Stimulated activated CD4-positive, alpha-beta T cell treated with anti-CD3 and anti-CD28 coated beads, Interleukin-2, amount 100 ng/mL, for 24 hours (primary cell): ENCODE results near the gene UNKL.

Experiments
- DNase-seq, 2 donors: peaks; one replicate each; pipeline ENCODE4 v3.0.0-alpha.2; 2020

Gene UNKL

GRCh38 chr16:1430759-1431496, 16.4 kb upstream of the UNKL start, which contains the start of gene PERCC1:
Gene PERCC1 (plus strand): TSS chr16:1431078. CDS start chr16:1432594, 1,516 bp downstream.
- DNase-seq: no peak

- no peak for DNase-seq
These were observed 15.8 kb upstream of the UNKL start for GRCh38 chr16:1430214-1430758.

DNA sequence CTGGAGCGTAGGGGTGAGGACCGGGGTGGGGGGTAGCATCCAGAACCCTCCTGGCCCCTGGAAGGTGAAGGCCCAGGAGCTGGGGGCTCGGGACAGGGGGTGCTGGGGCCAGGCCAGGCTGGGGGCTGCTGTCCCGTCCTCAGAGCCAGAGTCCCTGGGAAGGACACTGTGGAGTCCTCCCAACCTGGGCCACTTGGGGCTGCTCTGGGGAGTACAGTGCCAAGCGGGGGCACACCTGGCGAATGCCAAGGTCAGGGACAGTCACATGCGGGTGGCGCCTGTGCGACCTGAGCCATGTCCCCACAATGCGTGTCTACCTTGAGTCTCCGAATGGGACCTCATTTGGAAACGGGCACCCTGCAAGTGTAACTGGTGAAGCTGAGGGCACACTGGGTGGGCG, 15.1 kb upstream of the UNKL start:
- DNase-seq: no peak

DNA sequence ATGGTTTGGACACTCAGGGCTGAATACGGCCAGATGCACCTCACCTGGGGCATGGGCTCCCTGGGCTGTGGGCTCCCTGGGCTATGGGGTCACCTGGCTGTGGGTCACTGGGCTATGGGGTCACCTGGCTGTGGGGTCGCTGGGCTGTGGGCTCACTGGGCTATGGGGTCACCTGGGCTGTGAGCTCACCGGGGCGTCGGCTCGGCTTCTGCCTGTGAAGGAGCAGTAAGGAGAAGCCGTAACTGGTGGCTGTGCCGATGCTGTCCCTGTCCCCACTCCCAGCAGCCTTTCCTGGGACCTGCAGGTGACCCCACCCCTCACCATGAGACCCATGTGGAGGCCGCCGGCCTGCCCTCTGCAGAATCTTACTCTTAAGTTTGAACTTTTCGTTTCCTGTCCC, 14.5 kb upstream of the UNKL start:
- no peak for DNase-seq

DNA sequence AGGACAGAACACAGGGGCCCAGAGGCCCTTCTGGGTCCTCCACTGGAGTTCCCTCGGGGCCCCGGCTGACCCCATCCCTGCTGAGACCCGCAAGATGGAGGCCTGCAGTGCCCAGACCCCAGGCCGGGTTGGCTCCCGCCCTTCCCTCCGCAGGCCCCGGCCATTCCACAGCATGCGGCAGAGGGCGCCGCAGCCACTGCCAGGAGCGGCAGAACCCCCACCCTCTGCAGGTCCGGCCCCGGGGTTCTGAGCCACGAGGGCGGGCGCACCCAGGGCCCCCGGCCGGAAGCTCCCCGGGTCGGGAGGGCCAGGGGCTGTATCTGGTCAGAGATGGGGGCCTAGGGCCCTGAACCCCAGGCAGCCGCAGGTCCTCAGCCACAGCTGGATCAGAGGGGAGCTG, 14.0 kb upstream of the UNKL start:
- peak; percentile 55 to 64 for DNase-seq

DNA sequence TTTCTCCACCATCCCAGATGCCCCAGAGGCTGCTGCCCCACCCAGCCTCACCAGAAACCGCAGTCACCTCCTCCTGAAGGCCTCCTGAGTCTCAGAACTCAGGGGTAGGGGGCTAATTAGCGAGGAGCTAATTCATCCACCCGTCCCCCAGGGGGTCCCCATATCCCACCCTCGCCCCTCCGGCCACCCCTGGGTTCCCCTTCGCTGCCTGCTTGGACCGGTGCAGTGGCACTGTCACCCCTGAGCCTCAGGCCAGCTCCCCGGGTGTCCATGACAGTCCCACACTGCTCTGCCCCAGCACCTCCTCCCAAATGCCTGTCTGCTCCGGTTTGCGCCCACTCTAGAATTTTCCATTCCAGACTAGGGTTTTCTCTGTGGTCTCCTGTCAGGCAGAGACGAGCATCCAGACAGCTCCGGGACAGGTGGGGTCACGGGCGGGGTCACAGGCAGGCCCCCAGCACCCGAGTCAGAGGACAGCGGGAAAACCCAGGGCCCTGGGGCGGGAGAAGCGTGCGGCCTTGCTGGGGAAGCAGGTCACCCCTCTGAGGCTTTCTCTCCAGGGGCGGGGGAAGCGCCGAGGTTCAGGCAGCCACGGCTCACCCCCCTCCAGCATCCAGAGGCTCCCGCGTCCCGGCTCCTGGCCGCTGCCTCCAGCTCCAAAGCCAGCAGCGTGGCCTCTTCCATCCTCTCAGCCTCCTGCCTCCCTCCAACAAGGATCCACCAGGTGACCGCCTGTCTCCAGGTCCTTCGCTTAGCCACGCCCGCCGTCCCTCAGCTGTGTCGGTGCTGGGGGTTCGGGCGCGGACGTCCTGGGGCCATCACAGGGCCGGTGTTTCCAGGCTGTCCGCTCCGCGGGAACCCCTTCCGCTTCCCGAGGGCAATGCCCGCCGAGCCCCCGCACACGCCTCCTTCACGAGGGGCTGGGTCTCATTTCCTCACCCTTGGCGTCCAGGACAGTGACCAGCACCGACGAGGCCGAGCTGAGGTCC, 13.3 kb upstream of the UNKL start:
- no peak for DNase-seq

DNA sequence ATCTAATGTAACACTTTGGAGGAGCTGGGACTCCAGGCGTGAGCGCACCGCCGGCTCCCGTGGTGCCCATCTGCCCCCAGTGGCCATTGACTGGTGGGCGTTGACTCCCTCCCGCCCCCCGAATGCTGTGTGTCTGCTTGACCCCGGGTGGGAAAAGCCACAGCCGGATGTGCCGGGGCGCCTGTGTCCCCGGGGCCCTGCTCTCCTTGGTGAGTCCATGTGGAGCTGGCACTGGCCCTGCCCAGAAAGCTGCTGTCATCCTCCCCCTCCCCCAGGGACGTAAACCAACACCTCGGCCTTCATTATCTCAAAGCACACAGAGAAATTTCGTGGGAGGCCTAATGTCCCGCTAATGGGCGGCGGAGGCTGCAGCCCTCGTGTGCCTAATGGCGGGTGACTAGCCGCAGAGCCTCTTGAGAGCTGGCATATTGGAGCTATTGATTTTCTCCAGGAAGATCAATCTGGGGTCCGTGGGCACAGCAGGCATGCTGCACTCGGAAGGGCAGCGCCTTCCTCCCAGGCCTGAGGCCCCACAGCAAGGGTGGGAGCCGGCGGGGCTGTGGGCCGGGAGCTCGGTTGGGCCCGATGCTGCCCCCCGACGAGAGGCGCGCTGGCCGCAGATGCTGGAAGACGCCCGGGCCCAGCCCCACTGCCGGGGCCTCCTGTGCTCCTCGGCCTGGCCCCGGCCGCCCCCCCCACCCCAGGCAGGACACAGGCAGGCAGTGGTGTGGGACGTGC, 12.4 kb upstream of the UNKL start:
- no peak for DNase-seq

DNA sequence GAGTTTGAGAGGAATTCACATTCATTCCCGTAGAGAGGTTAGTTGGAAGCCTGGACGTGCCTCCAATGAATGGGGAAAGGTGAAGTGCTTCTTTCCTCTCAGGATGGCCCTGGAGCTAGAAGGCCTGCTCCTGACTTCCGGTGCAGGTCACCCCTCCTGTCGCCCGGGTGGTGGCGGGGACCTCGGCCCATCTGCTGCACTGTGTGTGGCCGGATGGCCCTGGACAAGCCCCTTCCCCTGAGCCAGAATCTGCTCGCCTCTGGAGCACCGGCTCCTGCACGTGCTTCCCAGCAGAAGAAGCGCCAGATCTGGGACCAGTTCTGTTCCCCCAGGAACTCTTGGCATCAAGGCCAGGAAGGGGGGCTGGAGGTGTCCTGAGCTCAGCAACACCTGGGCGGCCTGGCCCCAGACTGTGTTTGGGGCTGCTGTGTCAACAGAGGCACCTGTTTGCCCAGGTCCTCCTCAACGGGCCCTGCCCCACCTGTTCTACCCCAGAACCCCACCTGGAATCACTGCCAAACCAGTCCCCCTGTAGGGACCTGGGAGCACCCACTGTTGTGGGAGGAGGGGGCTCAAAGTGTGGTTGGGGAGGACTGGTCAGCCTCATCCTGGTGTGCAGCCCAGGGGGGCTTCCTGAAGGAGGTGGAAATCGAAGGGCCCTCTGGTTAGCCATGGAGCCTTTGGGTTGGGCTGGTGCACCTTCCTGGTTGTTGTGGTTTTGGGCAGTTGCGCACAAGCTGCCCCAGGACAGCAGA, 11.3 kb upstream of the UNKL start:
- DNase-seq: no peak

GRCh38 chr16:1424028-1424427, 9.5 kb upstream of the UNKL start:
- DNase-seq: no peak

- no peak for DNase-seq
These were observed 7.6 kb upstream of the UNKL start for GRCh38 chr16:1422076-1422475.

DNA sequence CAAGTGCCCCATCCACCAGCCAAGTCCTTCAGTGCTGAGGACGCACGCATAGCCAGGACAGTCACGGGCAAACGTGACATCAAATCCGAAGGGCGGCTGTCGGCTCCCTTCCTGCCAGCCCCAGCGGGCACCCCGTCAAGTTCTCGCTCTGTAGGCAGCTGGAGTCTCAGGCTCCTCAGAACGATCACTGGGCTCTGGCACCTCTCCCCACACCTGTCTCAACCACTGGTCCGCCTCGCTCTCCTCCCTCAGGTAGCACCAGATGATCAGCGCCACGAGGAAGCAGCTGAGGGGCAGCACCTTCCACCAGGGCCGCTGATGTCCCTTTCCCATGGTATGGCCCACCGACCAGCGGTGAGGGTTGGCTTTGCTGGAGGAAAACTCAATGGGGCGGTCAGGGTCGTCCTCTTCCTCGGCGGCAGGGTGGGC, 5.6 kb upstream of the UNKL start:
- DNase-seq: peak in 1 of 2 donors; percentile 12

DNA sequence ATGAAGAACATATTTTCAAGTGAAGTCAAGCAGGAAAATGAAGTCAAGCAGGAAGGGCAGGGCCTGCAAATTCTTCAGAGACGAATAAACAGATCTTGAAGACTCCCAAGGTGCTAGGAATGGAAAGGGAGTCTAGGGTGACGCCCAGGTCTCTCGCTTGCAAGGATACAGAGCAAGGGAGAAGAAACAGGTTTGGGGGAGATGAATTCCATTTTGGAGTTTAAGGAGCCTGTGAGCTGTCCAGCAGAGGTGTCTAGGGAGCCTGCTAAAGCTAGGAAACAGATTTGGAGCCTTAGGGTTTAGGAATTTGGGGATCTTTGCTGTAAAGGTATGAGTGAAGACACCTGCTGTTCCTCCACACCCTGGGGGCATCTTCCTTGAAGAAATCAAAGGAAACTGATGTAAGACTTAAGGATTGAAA, 2.0 kb upstream of the UNKL start:
- DNase-seq: no peak

- peak; percentile 70 for DNase-seq
These were observed 596 bp downstream of the UNKL start for GRCh38 chr16:1413684-1414531.

GRCh38 chr16:1412847-1413246, 1.7 kb downstream of the UNKL start:
- no peak for DNase-seq

GRCh38 chr16:1408171-1408837, 6.2 kb downstream of the UNKL start:
- peak; percentile 97 to 98 for DNase-seq

DNA sequence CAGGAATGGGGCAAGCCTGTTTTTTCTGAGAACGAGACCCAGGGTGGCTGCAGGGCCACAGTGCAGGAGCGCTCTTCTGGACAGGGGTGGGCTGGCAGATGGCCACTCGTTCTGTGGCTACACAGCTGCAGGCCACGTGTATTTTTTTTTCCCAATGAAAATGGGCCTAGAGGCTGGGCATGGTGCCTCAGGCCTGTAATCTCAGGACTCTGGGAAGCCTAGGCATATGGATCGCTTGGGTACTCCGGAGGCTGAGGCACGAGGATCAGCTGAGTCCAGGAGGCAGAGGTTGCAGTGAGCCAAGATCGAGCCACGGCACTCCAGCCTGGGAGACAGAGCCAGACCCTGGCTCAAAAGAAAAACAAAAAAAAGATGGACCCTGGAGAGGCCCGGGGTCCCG, 6.8 kb downstream of the UNKL start:
- DNase-seq: no peak

DNA sequence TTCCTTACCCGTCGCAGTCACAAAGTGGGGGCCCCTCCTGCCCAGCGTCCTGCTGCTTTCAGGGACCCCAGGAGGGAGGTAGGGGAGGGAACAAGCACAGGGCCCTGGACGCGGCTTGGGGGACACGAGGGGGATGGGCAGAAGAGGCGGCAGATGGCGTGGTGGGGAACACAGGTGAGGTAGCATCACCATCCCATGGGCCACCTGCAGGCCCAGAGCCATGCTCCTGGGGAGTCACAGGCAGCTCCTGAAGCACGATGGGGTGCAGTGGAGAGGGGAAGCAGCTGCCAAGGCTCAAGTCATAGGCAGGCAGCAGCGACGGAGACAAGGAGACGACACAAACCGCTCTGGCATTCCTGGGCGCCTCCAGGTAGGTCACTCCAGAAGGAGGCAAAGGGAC, 10.8 kb downstream of the UNKL start:
- no peak for DNase-seq

- no peak for DNase-seq
These were observed 11.5 kb downstream of the UNKL start for GRCh38 chr16:1403036-1403435.

DNA sequence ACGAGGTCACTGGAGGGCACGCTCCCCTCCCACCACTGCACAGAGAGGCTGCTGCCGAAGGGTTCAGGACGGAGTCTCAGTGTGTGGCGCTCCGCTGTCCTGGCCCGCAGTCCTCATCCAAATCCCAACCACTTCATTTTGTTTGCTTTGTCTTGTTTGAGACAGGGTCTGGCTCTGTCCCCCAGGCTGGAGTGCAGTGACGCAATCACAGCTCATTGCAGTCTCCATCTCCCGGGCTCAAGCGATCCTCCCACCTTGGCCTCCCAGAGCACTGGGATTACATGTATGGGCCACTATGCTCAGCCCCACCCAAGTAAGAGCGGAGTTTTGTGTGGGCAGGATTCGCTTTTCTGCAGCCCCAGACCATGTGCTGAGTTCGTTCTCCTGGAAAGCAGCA, 12.7 kb downstream of the UNKL start:
- no peak for DNase-seq

DNA sequence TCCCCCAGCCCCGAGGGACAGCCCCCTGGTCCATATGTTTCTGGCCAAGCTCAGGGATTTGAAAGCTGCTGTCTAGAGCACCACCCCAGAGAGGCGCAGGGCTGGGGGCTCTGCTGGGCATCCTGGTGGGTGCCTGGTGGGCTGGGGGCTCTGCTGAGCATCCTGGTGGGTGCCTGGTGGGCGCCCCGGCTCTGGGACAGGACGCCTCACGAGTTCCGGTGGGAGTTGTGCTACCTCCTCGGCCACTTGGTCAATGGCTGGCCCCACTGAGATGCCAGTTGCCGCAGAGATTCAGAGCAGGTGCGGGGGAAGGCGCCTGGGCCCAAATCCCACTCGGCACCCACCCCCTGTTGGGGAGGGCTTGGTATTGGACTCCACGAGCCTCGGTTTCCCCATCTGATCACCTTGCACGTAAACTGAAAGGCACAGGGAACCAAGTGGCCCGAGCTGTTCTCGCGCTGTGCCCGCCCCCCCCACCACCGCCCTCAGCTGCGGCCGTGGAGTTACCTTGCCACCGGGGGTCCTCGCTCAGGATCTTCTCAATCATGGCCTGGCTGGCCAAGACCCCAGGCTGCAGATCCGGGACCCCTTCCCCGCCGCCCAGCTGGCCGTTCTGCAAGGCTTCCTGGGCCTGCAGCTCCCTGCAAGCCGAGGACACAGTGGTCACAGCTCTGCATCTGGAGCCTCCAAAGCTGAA, 13.3 kb downstream of the UNKL start:
- DNase-seq: no peak
